H1 (cell line): Measurements from ENCODE around the gene ZPR1.

ENCODE experiments used
- CHD1 ChIP-seq: IDR thresholded peaks from 2 replicates; pipeline ENCODE4 v1.6.1; 2012; ENCODE audit warnings: low read depth, low read length, improper control_type of control experiment
- CREB1 ChIP-seq: IDR thresholded peaks from 2 replicates; pipeline ENCODE4 v1.6.1; 2012; ENCODE audit warnings: inconsistent platforms
- EP300 ChIP-seq, 2 experiments: IDR thresholded peaks; 1 replicate in 1 of 2; 2 replicates in 1 of 2; pipeline ENCODE4 v1.6.1; 2011 to 2012; ENCODE audit warnings: low read depth in 2 of 2, low read length in 2 of 2, mild to moderate bottlenecking in 2 of 2, borderline replicate concordance in 1 of 2, inconsistent platforms in 1 of 2, moderate library complexity in 1 of 2
- KDM1A ChIP-seq: fragments of 200-600, 300-600 bp; sonication (generic); IDR thresholded peaks from 2 replicates; pipeline ENCODE4 v1.7.1; 2016; ENCODE audit warnings: mild to moderate bottlenecking, low read length, borderline replicate concordance
- MAFK ChIP-seq: IDR thresholded peaks from 2 replicates; pipeline ENCODE4 v1.6.1; 2012; ENCODE audit warnings: low read depth, mild to moderate bottlenecking, improper control_type of control experiment, low read length
- NRF1 ChIP-seq: IDR thresholded peaks from 2 replicates; pipeline ENCODE4 v1.6.1; 2011; ENCODE audit warnings: mild to moderate bottlenecking, low read depth, low read length, improper control_type of control experiment
- POLR2A ChIP-seq, 2 experiments: IDR thresholded peaks; 1 replicate in 1 of 2; 2 replicates in 1 of 2; pipeline ENCODE4 v1.6.1; 2011; ENCODE audit warnings: low read depth in 2 of 2, low read length in 2 of 2, mild to moderate bottlenecking in 2 of 2; ENCODE audit errors: control extremely low read depth in 1 of 2
- SIN3A ChIP-seq, 2 experiments: IDR thresholded peaks in 1 of 2; conservative IDR thresholded peaks in 1 of 2; 2 replicates each; pipeline ENCODE4 v1.6.1; 2011 to 2012; ENCODE audit warnings: low read length in 2 of 2, improper control_type of control experiment in 1 of 2, low read depth in 1 of 2, mild to moderate bottlenecking in 1 of 2
- SIX5 ChIP-seq: IDR thresholded peaks from 2 replicates; pipeline ENCODE4 v1.6.1; 2011; ENCODE audit warnings: mild to moderate bottlenecking, low read depth, low read length
- TAF1 ChIP-seq: IDR thresholded peaks from 2 replicates; pipeline ENCODE4 v1.6.1; 2011; ENCODE audit warnings: mild to moderate bottlenecking, low read depth, low read length
- TF ChIP-seq, protein P1 (sequence below), 3 experiments: IDR thresholded peaks; 1 replicate in 2 of 3; 2 replicates in 1 of 3; pipeline versions ENCODE4 v1.5.1 to v1.6.1; 2011; ENCODE audit warnings: low read length in 3 of 3, mild to moderate bottlenecking in 3 of 3, inconsistent platforms in 2 of 3, low read depth in 1 of 3, moderate library complexity in 1 of 3; ENCODE audit not compliant: insufficient read depth in 1 of 3; ENCODE audit errors: control extremely low read depth in 1 of 3
- TF ChIP-seq, protein P2 (sequence below): IDR thresholded peaks from 2 replicates; pipeline ENCODE4 v1.6.1; 2011; ENCODE audit warnings: low read depth, mild to moderate bottlenecking, low read length; ENCODE audit not compliant: insufficient read depth
- TF ChIP-seq, protein P3 (sequence below): IDR thresholded peaks from 2 replicates; pipeline ENCODE4 v1.6.1; 2011; ENCODE audit warnings: low read length, improper control_type of control experiment
- TF ChIP-seq, protein P4 (sequence below): IDR thresholded peaks from 2 replicates; pipeline ENCODE4 v1.6.1; 2012; ENCODE audit warnings: low read length, inconsistent platforms

DNA sequence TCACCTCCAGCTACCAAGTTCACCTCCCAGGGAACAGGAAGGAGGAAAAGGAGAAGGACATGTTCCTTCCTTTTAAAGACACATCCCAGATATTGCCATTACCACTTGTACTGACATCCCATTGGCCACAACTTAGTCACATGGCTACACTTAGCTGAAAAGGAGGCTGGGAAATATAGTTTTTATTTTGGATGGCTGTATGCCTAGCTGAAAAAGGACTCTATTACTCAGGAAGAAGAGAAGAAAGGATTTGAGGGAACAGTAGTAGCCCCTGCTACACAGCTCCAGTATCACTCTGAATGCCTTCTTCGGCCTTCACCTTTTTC is 5.9 kb upstream of the ZPR1 start:
- TF ChIP-seq, protein P1, sequence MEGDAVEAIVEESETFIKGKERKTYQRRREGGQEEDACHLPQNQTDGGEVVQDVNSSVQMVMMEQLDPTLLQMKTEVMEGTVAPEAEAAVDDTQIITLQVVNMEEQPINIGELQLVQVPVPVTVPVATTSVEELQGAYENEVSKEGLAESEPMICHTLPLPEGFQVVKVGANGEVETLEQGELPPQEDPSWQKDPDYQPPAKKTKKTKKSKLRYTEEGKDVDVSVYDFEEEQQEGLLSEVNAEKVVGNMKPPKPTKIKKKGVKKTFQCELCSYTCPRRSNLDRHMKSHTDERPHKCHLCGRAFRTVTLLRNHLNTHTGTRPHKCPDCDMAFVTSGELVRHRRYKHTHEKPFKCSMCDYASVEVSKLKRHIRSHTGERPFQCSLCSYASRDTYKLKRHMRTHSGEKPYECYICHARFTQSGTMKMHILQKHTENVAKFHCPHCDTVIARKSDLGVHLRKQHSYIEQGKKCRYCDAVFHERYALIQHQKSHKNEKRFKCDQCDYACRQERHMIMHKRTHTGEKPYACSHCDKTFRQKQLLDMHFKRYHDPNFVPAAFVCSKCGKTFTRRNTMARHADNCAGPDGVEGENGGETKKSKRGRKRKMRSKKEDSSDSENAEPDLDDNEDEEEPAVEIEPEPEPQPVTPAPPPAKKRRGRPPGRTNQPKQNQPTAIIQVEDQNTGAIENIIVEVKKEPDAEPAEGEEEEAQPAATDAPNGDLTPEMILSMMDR (IDR thresholded peaks at IDR 0.05; ENCODE audit: control extremely low read depth in 1 of 3, insufficient read depth in 1 of 3, low read depth in 1 of 3, low read length in 3 of 3) = no peak
- no peak for TF ChIP-seq CREB1
- TF ChIP-seq, protein P2, sequence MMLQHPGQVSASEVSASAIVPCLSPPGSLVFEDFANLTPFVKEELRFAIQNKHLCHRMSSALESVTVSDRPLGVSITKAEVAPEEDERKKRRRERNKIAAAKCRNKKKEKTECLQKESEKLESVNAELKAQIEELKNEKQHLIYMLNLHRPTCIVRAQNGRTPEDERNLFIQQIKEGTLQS = no peak
- no peak for TF ChIP-seq NRF1
- TF ChIP-seq, protein P3, sequence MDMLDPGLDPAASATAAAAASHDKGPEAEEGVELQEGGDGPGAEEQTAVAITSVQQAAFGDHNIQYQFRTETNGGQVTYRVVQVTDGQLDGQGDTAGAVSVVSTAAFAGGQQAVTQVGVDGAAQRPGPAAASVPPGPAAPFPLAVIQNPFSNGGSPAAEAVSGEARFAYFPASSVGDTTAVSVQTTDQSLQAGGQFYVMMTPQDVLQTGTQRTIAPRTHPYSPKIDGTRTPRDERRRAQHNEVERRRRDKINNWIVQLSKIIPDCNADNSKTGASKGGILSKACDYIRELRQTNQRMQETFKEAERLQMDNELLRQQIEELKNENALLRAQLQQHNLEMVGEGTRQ = peak; percentile 11; the same call in 1 of the 2 replicates
- TF ChIP-seq, protein P4, sequence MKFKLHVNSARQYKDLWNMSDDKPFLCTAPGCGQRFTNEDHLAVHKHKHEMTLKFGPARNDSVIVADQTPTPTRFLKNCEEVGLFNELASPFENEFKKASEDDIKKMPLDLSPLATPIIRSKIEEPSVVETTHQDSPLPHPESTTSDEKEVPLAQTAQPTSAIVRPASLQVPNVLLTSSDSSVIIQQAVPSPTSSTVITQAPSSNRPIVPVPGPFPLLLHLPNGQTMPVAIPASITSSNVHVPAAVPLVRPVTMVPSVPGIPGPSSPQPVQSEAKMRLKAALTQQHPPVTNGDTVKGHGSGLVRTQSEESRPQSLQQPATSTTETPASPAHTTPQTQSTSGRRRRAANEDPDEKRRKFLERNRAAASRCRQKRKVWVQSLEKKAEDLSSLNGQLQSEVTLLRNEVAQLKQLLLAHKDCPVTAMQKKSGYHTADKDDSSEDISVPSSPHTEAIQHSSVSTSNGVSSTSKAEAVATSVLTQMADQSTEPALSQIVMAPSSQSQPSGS = no peak
- no peak for TF ChIP-seq CHD1
- no peak for TF ChIP-seq TAF1
- TF ChIP-seq POLR2A (IDR thresholded peaks at IDR 0.05; ENCODE audit: control extremely low read depth in 1 of 2, low read depth in 2 of 2, low read length in 2 of 2) = no peak
- no peak for TF ChIP-seq SIN3A (conservative IDR thresholded peaks at IDR 0.05 in 1 of 2, IDR thresholded peaks at IDR 0.05 in 1 of 2; ENCODE audit: low read depth in 1 of 2, low read length in 2 of 2)
- TF ChIP-seq KDM1A = no peak
- TF ChIP-seq SIX5 = no peak
- TF ChIP-seq EP300 (IDR thresholded peaks at IDR 0.05; ENCODE audit: borderline replicate concordance in 1 of 2, low read depth in 2 of 2, low read length in 2 of 2) = no peak
- no peak for TF ChIP-seq MAFK
